Measurements from ENCODE around the gene FAM133A. TPM values are rescaled to one million over a fixed set of nuclear protein-coding genes. Genes with fewer than 3 reads are reported as not detected.

The FAM133A gene
- total and polyA plus RNA-seq, 2 of the 13 experiments (the other 11 are each of a cell fraction or from before 2014, with no cell fraction given), result not detected

DNA sequence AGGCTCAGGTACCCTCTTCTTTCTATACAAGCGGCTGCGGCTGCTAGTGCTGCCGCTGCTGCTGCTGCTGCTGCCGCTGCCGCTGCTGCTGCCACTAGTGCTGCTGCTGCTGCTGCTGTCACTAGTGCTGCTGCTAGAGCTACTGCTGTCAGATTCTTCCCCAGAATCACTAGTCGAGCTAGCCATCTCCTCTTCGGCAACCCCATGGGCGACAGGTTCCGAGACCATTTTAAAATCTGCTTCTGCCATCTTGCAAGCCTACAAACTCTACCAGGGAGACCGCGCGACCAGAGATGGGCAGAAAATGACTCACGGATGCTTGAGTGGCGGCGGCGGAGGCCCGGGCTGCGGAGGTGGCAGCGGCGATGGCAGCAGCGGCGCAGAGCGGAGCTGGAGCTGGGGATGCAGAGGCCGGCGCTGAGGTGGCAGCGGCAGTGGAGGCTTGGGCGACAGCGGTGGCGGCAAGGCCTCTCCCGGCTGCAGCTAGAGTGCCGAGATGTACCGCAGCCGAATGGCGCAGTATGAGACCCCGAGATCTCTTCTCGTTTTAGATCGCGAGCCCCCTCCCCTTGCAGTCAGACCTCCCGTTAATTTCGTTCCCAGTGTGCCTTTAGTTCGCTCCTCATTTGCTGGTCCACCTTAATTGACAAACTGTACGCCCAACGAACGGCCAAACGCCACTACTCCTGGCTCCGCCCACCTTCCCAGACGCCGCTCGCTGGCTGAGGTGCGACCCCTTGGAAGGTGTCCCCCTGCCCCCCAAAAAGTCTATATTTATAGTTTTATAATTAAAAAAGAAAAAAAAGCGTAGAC, 744 bp upstream of the FAM133A start, which contains the start of gene NAP1L3 (continued):
- TF ChIP-seq, protein P1, sequence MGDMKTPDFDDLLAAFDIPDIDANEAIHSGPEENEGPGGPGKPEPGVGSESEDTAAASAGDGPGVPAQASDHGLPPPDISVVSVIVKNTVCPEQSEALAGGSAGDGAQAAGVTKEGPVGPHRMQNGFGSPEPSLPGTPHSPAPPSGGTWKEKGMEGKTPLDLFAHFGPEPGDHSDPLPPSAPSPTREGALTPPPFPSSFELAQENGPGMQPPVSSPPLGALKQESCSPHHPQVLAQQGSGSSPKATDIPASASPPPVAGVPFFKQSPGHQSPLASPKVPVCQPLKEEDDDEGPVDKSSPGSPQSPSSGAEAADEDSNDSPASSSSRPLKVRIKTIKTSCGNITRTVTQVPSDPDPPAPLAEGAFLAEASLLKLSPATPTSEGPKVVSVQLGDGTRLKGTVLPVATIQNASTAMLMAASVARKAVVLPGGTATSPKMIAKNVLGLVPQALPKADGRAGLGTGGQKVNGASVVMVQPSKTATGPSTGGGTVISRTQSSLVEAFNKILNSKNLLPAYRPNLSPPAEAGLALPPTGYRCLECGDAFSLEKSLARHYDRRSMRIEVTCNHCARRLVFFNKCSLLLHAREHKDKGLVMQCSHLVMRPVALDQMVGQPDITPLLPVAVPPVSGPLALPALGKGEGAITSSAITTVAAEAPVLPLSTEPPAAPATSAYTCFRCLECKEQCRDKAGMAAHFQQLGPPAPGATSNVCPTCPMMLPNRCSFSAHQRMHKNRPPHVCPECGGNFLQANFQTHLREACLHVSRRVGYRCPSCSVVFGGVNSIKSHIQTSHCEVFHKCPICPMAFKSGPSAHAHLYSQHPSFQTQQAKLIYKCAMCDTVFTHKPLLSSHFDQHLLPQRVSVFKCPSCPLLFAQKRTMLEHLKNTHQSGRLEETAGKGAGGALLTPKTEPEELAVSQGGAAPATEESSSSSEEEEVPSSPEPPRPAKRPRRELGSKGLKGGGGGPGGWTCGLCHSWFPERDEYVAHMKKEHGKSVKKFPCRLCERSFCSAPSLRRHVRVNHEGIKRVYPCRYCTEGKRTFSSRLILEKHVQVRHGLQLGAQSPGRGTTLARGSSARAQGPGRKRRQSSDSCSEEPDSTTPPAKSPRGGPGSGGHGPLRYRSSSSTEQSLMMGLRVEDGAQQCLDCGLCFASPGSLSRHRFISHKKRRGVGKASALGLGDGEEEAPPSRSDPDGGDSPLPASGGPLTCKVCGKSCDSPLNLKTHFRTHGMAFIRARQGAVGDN (CRISPR knock-in tag; IDR thresholded peaks at IDR 0.05), result peak; percentile 23; the same call in 1 of the 2 replicates
- peak; percentile 28; the same call in 1 of the 2 replicates for TF ChIP-seq GABPB1 (CRISPR knock-in tag; IDR thresholded peaks at IDR 0.05)

DNA sequence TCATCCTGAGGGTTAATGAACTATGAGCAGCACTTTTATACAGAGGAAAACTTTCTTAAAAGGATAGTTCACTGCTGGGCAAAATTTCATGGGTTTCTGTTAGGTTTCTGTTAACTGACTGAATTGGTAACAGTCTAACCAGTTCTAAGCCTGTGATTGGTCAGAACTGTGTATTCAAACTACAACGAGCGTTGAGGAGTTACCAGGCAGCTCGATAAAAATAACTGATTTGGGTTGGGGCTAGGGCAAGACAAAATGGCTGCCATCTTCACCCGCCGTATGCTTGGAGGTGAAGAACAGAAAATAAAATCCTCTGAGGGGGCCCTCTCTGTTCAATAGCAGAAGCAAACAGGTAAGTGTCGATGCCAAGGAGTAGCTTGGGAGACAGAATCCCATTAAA, 22.0 kb downstream of the FAM133A start:
- 28% methylated on average over 6 of the region's 6 CpGs for WGBS (ENCODE audit: low lambda C conversion rate)
- Histone ChIP-seq H3K27ac (ENCODE audit: extremely low read length, insufficient read depth, low read length) (no peak overlapping the region), H3K79me2 (ENCODE audit: insufficient read depth, low read length) (no peaks in the 10 kb centered on the region), H3K4me3 (replicated peaks in 1 of 3; ENCODE audit: insufficient read depth in 1 of 3, low read depth in 2 of 3, low read length in 3 of 3) (no peak overlapping the region), H3K4me2 (ENCODE audit: low read depth, low read length) (no peak overlapping the region), H2AFZ (ENCODE audit: low read length) (no peak overlapping the region), H3K9ac (ENCODE audit: insufficient read depth, low read depth, low read length) (no peak overlapping the region), H3K4me1 (ENCODE audit: insufficient read depth, low read length) (no peaks in the 10 kb centered on the region), H3K9me3 (ENCODE audit: low read length) (no peaks in the 10 kb centered on the region), H3K27me3 (ENCODE audit: control insufficient read depth in 1 of 2, insufficient read depth in 2 of 2, low read length in 2 of 2) (no peaks in the 10 kb centered on the region), H3K36me3 (replicated peaks in 1 of 2; ENCODE audit: control insufficient read depth in 1 of 2, insufficient read depth in 2 of 2, low read length in 2 of 2) (no peaks in the 10 kb centered on the region), H4K20me1 (ENCODE audit: insufficient read depth, low read length) (no peaks in the 10 kb centered on the region)
- POLR2A ChIA-PET, result no interaction called here
- BruUV-seq (replicated peaks), result no TSS peak
- intact Hi-C loops (cut with micrococcal nuclease; ENCODE audit: unreplicated experiment) (no loop called here), in situ Hi-C loops (cut with HindIII; ENCODE audit: extremely low pct_ligation_motif_present, low pct_unique_long_range_greater_than_20kb) (no loop called here)
- DNase-seq (ENCODE audit: low spot score), result no peak
- ATAC-seq, result no peak
- TF ChIP-seq ATF1 (CRISPR knock-in tag; IDR thresholded peaks at IDR 0.05) (no peak), MED8 (CRISPR knock-in tag; IDR thresholded peaks at IDR 0.05; ENCODE audit: insufficient replicate concordance) (no peak), ZBTB8A (CRISPR knock-in tag; IDR thresholded peaks at IDR 0.05; ENCODE audit: borderline replicate concordance, low read depth) (no peak), ELF1 (CRISPR knock-in tag; IDR thresholded peaks at IDR 0.05) (no peak), ZFP36L2 (CRISPR knock-in tag; IDR thresholded peaks at IDR 0.05) (no peak), PITX1 (CRISPR knock-in tag; IDR thresholded peaks at IDR 0.05) (no peak)
- TF ChIP-seq, protein P2, sequence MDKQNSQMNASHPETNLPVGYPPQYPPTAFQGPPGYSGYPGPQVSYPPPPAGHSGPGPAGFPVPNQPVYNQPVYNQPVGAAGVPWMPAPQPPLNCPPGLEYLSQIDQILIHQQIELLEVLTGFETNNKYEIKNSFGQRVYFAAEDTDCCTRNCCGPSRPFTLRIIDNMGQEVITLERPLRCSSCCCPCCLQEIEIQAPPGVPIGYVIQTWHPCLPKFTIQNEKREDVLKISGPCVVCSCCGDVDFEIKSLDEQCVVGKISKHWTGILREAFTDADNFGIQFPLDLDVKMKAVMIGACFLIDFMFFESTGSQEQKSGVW (CRISPR knock-in tag; IDR thresholded peaks at IDR 0.05; ENCODE audit: borderline replicate concordance), result no peak
- no peak for FAIRE-seq
- CTCF ChIA-PET (ENCODE audit: low intra/inter-chr PET ratio, low total read pairs), result no interaction called here
